ENCODE data around the gene RAP1GAP2. TPM values are rescaled to one million over a fixed set of nuclear protein-coding genes. Genes with fewer than 3 reads are reported as not detected.

RAP1GAP2 gene
- total and polyA plus RNA-seq, 2 of the 8 experiments (the other 6 are each of a cell fraction or from before 2014, with no cell fraction given) = 24.0 to 63.8 TPM

DNA sequence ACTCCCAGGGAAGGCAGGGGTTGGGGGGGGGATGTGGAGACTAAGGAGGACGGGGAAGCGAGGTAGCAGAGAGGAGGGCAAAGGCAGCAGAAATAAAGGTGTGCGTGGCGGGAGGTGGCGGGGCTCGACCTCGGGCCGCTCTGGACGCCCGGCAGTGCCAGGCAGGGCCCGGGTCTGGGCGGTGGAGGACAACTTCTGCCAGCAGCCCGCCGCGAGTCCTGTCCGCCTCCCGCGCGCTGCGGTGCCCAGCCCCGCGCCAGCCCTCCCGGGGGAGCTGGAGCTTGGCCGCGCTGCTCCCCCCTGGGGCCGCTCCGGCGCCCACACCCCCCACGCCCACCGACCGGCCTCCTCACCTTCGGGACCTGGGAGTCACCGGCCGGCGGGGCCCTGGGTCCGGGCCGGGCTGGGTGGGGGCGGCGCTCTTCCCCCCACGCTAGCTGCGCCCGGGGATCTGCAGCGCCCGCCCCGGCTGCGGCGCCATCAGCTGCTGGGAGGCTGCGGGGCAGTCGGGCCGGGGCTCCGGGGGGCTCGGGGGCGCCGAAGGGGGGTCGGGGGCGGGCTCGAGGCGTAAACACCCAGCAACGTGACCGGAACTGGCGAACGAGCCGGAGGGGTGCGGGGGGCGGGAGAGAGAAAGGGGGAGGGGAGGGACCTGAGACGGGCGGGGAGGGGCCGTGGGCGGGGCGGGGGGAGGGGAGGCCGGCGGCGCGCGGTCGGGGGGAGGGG is 47.0 kb upstream of the RAP1GAP2 start, which contains the start of gene CCDC92B:
TSS of gene CCDC92B (minus strand) at position 595 of the 726 bp plus-strand sequence. CDS start 14,507 bp downstream, outside the sequence.
- peaks cover 4% of the 10 kb centered on the region; the same call in 1 of the 2 replicates for H3K23me2 ChIP-seq (ENCODE audit: low read depth, low read length)
- no peak within 1 kb of the TSS for H3K23ac ChIP-seq (ENCODE audit: insufficient read length)
- H2BK12ac ChIP-seq (ENCODE audit: low read depth, low read length) = peak within 1 kb of the TSS; percentile 43; the same call in 1 of the 2 replicates
- H4K5ac ChIP-seq (ENCODE audit: insufficient read length, low read depth, low read length) = no peak within 1 kb of the TSS
- H2BK15ac ChIP-seq (ENCODE audit: low read length) = peak within 1 kb of the TSS; percentile 95; the same call in 1 of the 2 replicates
- DNase-seq (ENCODE audit: low read depth in 1 of 2, low spot score in 2 of 2) (peak in 1 of 2 experiments; percentile 62), FAIRE-seq (no peak)
- peak within 1 kb of the TSS; percentile 4; the same call in 1 of the 2 replicates for H4K8ac ChIP-seq (ENCODE audit: extremely low read depth, insufficient read depth, low read length)
- no peak within 1 kb of the TSS for H3K14ac ChIP-seq (ENCODE audit: insufficient read length)
- H2AFZ ChIP-seq (ENCODE audit: low read length) = no peak within 1 kb of the TSS
- peak within 1 kb of the TSS; percentile 71 for H3K18ac ChIP-seq (ENCODE audit: extremely low read depth, low read length)
- no peak within 1 kb of the TSS; the same call in 1 of the 2 replicates for H2AK5ac ChIP-seq (ENCODE audit: low read depth, low read length)
- H3K9me3 ChIP-seq (ENCODE audit: insufficient read depth in 2 of 2, low read depth in 1 of 2, low read length in 1 of 2) = no peaks in the 10 kb centered on the region
- no peak within 1 kb of the TSS for H2BK120ac ChIP-seq (replicated peaks; ENCODE audit: low read depth, low read length)
- no peak within 1 kb of the TSS for H4K91ac ChIP-seq (replicated peaks; ENCODE audit: insufficient read length, low read length)
- H3K4me3 ChIP-seq (ENCODE audit: extremely low read depth in 1 of 4, insufficient read depth in 2 of 4, low read depth in 3 of 4, low read length in 4 of 4) = peak within 1 kb of the TSS; percentile 59 to 74 (median 60)
- no peak within 1 kb of the TSS for H2BK20ac ChIP-seq (ENCODE audit: low read length)
- H3K4me2 ChIP-seq (ENCODE audit: insufficient read depth in 1 of 2, low read depth in 2 of 2, low read length in 2 of 2) = peak within 1 kb of the TSS; percentile 61 to 79
- peaks cover 0 to 11% (median 4%) of the 10 kb centered on the region in 4 experiments; a peak in 3 of 7 replicates for H3K4me1 ChIP-seq (replicated peaks in 1 of 4; ENCODE audit: control insufficient read depth in 3 of 4, insufficient read depth in 4 of 4, low read length in 3 of 4)
- POLR2A ChIA-PET (ENCODE audit: partially characterized antibody) = interaction anchor here (0.8 to 1.8 kb wide), 3 partner anchors 23 to 238 kb away, joined by 3 to 5 read pairs (median 3); partner anchors contain the start of gene METTL16
- H3K9ac ChIP-seq (replicated peaks in 1 of 4; ENCODE audit: extremely low read depth in 1 of 4, low read depth in 3 of 4, low read length in 3 of 4) = peak within 1 kb of the TSS in 1 of 4 experiments; percentile 57; a peak in 4 of 7 replicates
- TF ChIP-seq KDM4A (IDR thresholded peaks at IDR 0.05; ENCODE audit: low read depth, low read length, severe bottlenecking) = peak; percentile 68
- no peak for TF ChIP-seq POLR2AphosphoS5 (IDR thresholded peaks at IDR 0.05; ENCODE audit: low read depth, low read length)
- TF ChIP-seq TAF1 (IDR thresholded peaks at IDR 0.05; ENCODE audit: low read depth, low read length) = peak; percentile 37; the same call in 1 of the 2 replicates
- TF ChIP-seq BRCA1 (IDR thresholded peaks at IDR 0.05; ENCODE audit: low read depth, low read length) = no peak
- no peaks in the 10 kb centered on the region for H3K79me1 ChIP-seq (ENCODE audit: low read depth, low read length)
- 0 out of 2 replicates have a peak within 1 kb of the TSS, but pooled peaks have one; percentile 82 for H2BK5ac ChIP-seq (ENCODE audit: low read depth, low read length)
- H3K56ac ChIP-seq (replicated peaks; ENCODE audit: insufficient read length, low read depth, low read length) = no peak within 1 kb of the TSS
- no peaks in the 10 kb centered on the region for H3K36me3 ChIP-seq (ENCODE audit: control insufficient read depth in 2 of 4, insufficient read depth in 4 of 4, low read length in 3 of 4)
- 4% methylated on average over 26 of the region's 76 CpGs; no CpG with 5 or more reads in 1 of the 2 experiments for WGBS, 2 experiments (ENCODE audit: extremely low coverage in 1 of 2, insufficient coverage in 1 of 2, insufficient read length in 1 of 2, insufficient replicate concordance in 2 of 2, low coverage in 1 of 2, low lambda C conversion rate in 2 of 2, missing lambda C conversion rate in 1 of 2)
- no peak within 1 kb of the TSS; the same call in 1 of the 2 replicates for H3K27ac ChIP-seq (ENCODE audit: low read depth, low read length)
- CTCF ChIA-PET (ENCODE audit: partially characterized antibody) = interaction anchor here (1.4 to 1.6 kb wide), 2 partner anchors 28 to 37 kb away, joined by 4 to 6 read pairs; no protein-coding TSS in a partner anchor
- peaks cover 0 to 4% (median 1%) of the 10 kb centered on the region in 4 experiments; a peak in 3 of 7 replicates for H3K27me3 ChIP-seq (replicated peaks in 1 of 4; ENCODE audit: control insufficient read depth in 3 of 4, extremely low read depth in 1 of 4, insufficient read depth in 3 of 4, low read length in 3 of 4)
- H3K79me2 ChIP-seq (ENCODE audit: control insufficient read depth in 1 of 2, insufficient read depth in 2 of 2, low read length in 2 of 2) = 0 out of 4 replicates have a peak, but pooled peaks cover 0 to 3% of the 10 kb centered on the region in 2 experiments
- H3K4ac ChIP-seq (replicated peaks; ENCODE audit: insufficient read length, low read depth, low read length) = no peak within 1 kb of the TSS
- H4K20me1 ChIP-seq (replicated peaks in 1 of 2; ENCODE audit: control insufficient read depth in 1 of 2, insufficient read depth in 2 of 2, low read length in 2 of 2) = peaks cover 3 to 6% of the 10 kb centered on the region in 2 experiments
